Activated T-cell treated with anti-CD3 and anti-CD28 coated beads for 1 hour (primary cell): ENCODE results near the gene SLC47A1.
"Not testable (repeated sequence)": the region's sequence is repeated elsewhere in the genome, so short reads cannot be mapped to it uniquely, and the experiment has no call there.

ENCODE experiments used
- DNase-seq: peaks from one replicate; pipeline ENCODE4 v3.0.0-alpha.2; 2020; ENCODE audit warnings: low read depth

SLC47A1 gene

GRCh38 chr17:19551591-19552148 is 18.0 kb downstream of the SLC47A1 start:
- DNase-seq: no peak

DNA sequence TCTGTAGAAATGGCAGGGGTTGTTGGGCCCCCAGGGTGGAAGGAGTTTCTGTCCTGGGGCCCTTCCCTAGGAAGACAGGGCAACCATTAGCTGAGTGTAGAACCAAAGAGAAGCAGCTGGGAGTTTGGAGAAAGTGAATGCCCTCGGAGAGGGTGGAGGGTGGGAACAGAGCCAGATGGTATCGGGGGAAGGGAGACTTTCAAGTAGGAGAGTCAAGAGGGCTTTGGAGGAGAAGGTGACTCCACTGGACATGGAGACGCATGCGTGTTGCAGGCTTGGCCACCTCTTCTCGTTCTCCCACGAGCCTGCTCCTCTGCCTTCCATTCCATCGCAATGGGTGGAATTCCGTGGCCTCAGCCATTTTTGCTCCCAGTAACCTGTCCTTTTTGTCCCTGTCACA is 19.4 kb downstream of the SLC47A1 start:
- DNase-seq: no peak

DNA sequence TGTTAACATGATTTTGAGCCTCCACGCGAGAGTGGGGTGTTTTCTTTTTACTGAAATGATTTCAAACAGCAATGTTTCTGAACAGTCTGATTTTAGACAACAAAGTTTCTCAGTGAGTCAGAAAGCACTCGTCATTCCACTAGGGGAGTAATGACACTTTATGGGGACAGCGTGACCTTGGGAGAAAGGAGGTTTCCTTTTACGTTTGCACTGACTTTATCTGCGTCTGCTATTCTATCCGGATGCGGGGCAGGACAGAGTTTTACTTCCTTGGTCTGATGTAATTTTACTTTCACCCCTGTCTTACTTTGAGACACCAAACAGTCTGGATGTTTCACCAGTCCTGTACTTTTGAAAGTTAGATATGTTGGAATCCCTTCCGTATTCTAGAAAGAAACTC is 20.7 kb downstream of the SLC47A1 start:
- DNase-seq: no peak

GRCh38 chr17:19555746-19556145 is 22.1 kb downstream of the SLC47A1 start:
- no peak for DNase-seq

DNA sequence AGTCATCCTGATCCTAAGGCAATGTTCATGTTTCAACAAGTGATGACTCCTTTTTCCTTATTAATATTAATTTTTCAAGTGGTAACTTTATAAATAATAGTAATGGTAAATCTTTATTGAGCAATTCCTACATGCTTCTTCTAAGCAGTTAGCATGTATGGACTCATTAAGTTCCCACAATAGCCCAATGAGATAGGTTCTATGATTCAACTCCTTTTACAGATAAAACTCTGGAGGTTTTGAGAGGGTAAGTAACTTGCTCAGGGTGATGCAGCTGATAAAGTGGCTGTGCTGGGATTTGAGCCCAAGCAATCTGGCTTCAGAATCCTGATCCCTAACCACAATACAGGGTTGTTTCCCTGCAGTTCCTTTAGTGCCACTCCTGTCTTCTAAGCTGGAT is 25.3 kb downstream of the SLC47A1 start:
- DNase-seq: no peak

- DNase-seq: no peak
Measured at GRCh38 chr17:19561697-19562318, 28.2 kb downstream of the SLC47A1 start.

- DNase-seq: no peak
Measured at GRCh38 chr17:19565817-19566575, 32.3 kb downstream of the SLC47A1 start.

DNA sequence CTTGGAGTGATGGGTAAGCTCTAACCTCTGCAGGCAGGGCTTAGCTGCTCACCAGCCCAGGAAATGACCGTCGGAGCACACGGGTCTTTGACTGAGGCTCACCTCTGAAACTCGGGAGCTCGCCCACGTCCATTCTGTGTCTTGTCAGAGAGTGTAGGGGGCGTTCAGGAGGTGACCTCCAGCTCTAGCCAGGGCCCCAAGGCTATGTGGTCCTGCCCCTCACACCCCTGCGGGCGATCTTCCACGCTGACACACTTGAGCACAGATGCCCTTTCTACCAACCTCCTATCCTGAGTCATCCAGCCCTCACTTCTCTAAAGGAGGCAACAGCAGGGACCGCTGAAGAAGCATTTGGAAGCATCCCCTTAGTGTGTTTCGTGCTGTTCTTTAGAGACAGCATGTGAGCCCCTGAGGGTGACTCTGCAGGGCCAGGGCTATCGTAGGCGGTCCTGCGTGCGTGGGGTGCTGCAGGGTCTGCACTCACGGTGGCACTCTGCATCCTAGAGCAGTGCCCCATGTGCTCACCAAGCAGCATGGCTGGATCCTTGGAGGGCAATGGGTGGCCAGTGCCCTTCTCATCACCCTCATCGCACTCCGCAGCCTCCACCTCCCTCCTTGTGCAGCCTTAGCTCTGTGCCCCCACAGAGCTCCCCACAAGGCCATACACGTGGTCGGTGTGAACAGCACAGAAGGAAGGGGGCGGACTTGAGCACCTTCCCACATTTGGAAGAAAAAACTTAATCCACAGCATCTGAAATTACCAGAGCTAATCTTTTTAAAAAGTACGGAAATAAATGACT is 33.8 kb downstream of the SLC47A1 start:
- no peak for DNase-seq

DNA sequence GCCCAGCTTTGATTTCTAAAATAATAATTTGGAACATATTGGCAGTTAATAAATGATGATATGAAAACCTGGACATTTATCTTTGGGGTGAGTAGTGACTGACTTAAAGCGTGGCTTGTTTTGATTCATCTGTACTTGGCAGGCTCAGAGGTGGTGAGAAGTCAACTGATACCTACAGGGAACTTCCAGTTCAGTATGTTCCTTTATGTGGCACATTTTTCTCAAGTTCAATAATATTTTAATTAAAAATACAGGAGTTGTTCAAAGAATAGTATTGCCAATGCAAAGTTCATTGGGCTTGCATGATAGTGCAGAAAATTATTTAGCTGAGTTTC is 34.3 kb downstream of the SLC47A1 start:
- DNase-seq: no peak

GRCh38 chr17:19569785-19570543 is 36.3 kb downstream of the SLC47A1 start:
- no peak for DNase-seq

- no peak for DNase-seq
Measured at GRCh38 chr17:19570544-19571062, 36.9 kb downstream of the SLC47A1 start.

- no peak for DNase-seq
Measured at GRCh38 chr17:19573075-19573474, 39.4 kb downstream of the SLC47A1 start.

DNA sequence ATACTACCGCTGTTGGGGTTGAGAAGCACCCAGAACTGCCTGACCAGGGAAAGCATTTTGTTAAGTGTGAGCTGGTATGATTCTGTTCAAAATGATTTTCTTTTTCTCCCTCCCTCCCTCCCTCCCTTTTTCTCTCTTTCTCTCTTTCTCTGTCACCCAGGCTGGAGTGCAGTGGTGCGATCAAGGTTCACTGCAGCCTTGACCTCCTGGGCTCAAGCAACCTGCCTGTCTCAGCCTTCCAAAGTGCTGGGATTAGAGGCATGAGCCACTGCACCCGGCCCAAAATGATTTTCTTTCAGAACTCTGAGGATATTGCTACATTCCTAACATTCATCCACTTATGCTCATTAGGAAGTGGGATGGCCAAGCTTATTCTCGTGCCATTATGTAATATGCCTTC is 41.3 kb downstream of the SLC47A1 start:
- no peak for DNase-seq

DNA sequence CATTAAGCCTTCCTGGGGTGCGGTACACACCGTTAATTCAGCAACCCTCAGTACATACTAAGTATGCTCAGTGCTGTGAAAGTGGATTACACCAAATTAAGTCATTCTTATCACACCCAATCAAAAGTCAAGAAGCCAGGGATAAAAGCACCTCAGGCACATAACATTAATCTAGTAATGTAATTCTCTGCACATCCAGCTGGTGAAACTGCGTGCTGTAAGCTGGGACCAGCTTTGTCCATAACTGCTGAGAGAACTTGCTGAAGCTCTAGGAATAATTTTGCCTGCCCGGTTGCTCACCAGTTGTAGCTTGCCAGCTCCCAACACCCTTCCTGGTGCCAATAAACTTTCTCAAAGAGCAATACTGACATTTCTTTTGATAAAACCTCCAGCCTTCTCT is 44.9 kb downstream of the SLC47A1 start:
- no peak for DNase-seq

DNA sequence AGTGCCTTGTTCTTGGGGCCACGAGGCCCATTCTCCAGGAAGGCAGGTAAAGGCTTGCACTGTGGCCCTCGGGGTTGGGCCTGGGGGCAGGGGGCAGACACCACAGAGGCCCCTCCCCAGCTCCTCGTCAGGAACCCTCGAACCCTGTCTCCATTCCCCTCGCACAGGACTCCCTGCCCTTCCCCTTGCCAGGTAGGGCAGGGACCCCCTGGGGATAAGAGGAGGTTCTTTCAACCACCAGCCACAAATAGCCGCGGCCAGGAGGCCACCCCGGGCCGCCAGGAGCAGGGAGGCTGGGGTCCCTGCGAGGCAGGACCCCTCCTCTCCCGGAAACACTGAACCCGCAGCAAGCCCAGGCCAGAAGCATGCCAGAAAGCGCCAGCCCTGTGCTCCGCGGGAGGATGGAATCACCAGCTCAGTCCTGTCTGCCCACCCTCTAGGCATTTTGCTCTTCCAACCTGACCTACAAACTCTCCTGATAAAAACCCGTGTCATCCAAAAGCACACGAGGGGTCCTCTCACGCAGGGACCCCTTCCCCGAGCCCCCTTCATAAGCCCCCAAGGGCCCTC is 45.6 kb downstream of the SLC47A1 start:
- no peak for DNase-seq

GRCh38 chr17:19579867-19580565 is 46.4 kb downstream of the SLC47A1 start:
- DNase-seq: no peak

GRCh38 chr17:19580566-19580920 is 46.9 kb downstream of the SLC47A1 start:
- not testable (repeated sequence) for DNase-seq

- not testable (repeated sequence) for DNase-seq
Measured at GRCh38 chr17:19582152-19582551, 48.5 kb downstream of the SLC47A1 start.

DNA sequence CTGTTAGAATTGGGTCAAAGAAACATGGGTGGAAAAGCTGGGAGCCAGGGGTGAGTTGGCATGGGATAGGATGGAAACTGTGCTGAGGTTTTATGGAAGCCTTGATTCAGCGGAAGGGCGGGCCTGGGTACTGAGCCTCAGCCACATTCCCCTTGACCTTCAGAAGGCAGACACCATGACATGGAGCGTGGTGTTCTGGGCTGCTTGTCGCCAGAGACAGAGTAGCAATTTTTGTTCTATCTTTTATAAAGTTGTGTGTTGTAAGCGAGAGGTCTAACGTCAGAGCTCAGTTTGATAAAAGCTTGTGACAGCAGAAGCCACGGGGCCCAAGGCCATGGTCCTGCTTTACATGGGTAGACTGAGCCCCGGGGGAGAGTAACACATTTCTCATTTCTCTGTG is 50.2 kb downstream of the SLC47A1 start:
- no peak for DNase-seq

- DNase-seq: no peak
Measured at GRCh38 chr17:19590451-19590850, 56.8 kb downstream of the SLC47A1 start.
